Naive B cell (primary cell): Measurements from ENCODE around the gene NLE1. TPM values are rescaled to one million over a fixed set of nuclear protein-coding genes. Genes with fewer than 3 reads are reported as not detected.
"Not testable (repeated sequence)": the region's sequence is repeated elsewhere in the genome, so short reads cannot be mapped to it uniquely, and the experiment has no call there.

ENCODE experiments used
- ATAC-seq, 2 donors: fragments of 150-1000 bp; cut with Tn5 transposase; 2 replicates each; pipeline ENCODE4 v1.10.0; 2021; ENCODE audit warnings: low read depth in 2 of 2, mild to moderate bottlenecking in 2 of 2, moderate library complexity in 2 of 2
- DNase-seq: peaks from one replicate; pipeline ENCODE4 v3.0.0; 2022
- H3K27ac Mint-ChIP-seq, 6 donors: one replicate each; pipeline ENCODE4 v1.8.0; 2020 to 2022; ENCODE audit warnings: mild to moderate bottlenecking in 6 of 6, mixed read lengths in 6 of 6, moderate library complexity in 5 of 6, inconsistent platforms in 2 of 6
- H3K27me3 Mint-ChIP-seq, 3 donors: one replicate each; pipeline ENCODE4 v1.8.0; 2021 to 2022; ENCODE audit warnings: mixed read lengths in 3 of 3, mild to moderate bottlenecking in 1 of 3
- H3K36me3 Mint-ChIP-seq, 2 donors: one replicate each; pipeline ENCODE4 v1.8.0; 2020 to 2022; ENCODE audit warnings: mixed read lengths in 2 of 2, inconsistent platforms in 1 of 2, mild to moderate bottlenecking in 1 of 2
- H3K4me1 Mint-ChIP-seq, 3 donors: one replicate each; pipeline ENCODE4 v1.8.0; 2020 to 2022; ENCODE audit warnings: mixed read lengths in 3 of 3, inconsistent platforms in 1 of 3, mild to moderate bottlenecking in 1 of 3, moderate library complexity in 1 of 3
- H3K4me3 Mint-ChIP-seq, 8 donors: one replicate each; pipeline ENCODE4 v1.8.0; 2020 to 2022; ENCODE audit warnings: mild to moderate bottlenecking in 8 of 8, mixed read lengths in 8 of 8, moderate library complexity in 8 of 8, inconsistent platforms in 2 of 8
- H3K9me3 Mint-ChIP-seq, 7 donors: one replicate each; pipeline ENCODE4 v1.8.0; 2020 to 2022; ENCODE audit warnings: mixed read lengths in 7 of 7, mild to moderate bottlenecking in 5 of 7, inconsistent platforms in 2 of 7, moderate library complexity in 1 of 7
- polyA plus RNA-seq, 6 donors: library from polyadenylated mRNA; unstranded; fragments of 300-500 nt; fragmentation: Illumina TruSeq; gene quantifications; one replicate each; pipeline ENCODE4 v1.2.3, GENCODE V29; 2021; ENCODE audit warnings: low read depth in 6 of 6

The NLE1 gene
- polyA plus RNA-seq, 6 donors from 2014 or later = 3.2 to 5.8 (median 3.6) TPM

- no peak for DNase-seq
- no peak overlapping the region for H3K27ac Mint-ChIP-seq
- no peaks in the 10 kb centered on the region for H3K27me3 Mint-ChIP-seq
- no peaks in the 10 kb centered on the region for H3K9me3 Mint-ChIP-seq
- no peak overlapping the region for H3K4me3 Mint-ChIP-seq
- peaks cover 0 to 7% (median 0%) of the 10 kb centered on the region in 3 donors for H3K4me1 Mint-ChIP-seq
- peaks cover 12 to 21% of the 10 kb centered on the region in 2 donors for H3K36me3 Mint-ChIP-seq
- no peak for ATAC-seq
Observed at GRCh38 chr17:35132099-35132498, 10.0 kb downstream of the NLE1 start.

- no peak for ATAC-seq
- Mint-ChIP-seq H3K36me3 (peaks cover 7 to 14% of the 10 kb centered on the region in 2 donors), H3K4me3 (no peak overlapping the region), H3K9me3 (no peaks in the 10 kb centered on the region), H3K4me1 (peaks cover 0 to 7% (median 0%) of the 10 kb centered on the region in 3 donors), H3K27me3 (no peaks in the 10 kb centered on the region), H3K27ac (no peak overlapping the region)
- no peak for DNase-seq
Observed at GRCh38 chr17:35130392-35130791, 11.7 kb downstream of the NLE1 start.

- H3K36me3 Mint-ChIP-seq = peaks cover 7 to 13% of the 10 kb centered on the region in 2 donors
- H3K27ac Mint-ChIP-seq = no peak overlapping the region
- DNase-seq (no peak), ATAC-seq (no peak)
- H3K9me3 Mint-ChIP-seq = no peaks in the 10 kb centered on the region
- peaks cover 0 to 7% (median 0%) of the 10 kb centered on the region in 3 donors for H3K4me1 Mint-ChIP-seq
- no peaks in the 10 kb centered on the region for H3K27me3 Mint-ChIP-seq
- no peak overlapping the region for H3K4me3 Mint-ChIP-seq
Observed at GRCh38 chr17:35129973-35130351, 12.1 kb downstream of the NLE1 start.

- H3K9me3 Mint-ChIP-seq = no peaks in the 10 kb centered on the region
- no peaks in the 10 kb centered on the region for H3K27me3 Mint-ChIP-seq
Observed at GRCh38 chr17:35129154-35129972, 12.7 kb downstream of the NLE1 start.

GRCh38 chr17:35127751-35128514, 14.2 kb downstream of the NLE1 start:
- ATAC-seq = no peak
- H3K9me3 Mint-ChIP-seq = no peaks in the 10 kb centered on the region
- H3K4me1 Mint-ChIP-seq = no peaks in the 10 kb centered on the region
- DNase-seq = no peak
- no peaks in the 10 kb centered on the region for H3K27me3 Mint-ChIP-seq
- no peak overlapping the region for H3K4me3 Mint-ChIP-seq
- no peak overlapping the region for H3K27ac Mint-ChIP-seq
- H3K36me3 Mint-ChIP-seq = no peaks in the 10 kb centered on the region

More at GRCh38 chr17:35129154-35129972, 12.7 kb downstream of the NLE1 start:
- no peak overlapping the region for H3K27ac Mint-ChIP-seq
- no peak overlapping the region for H3K4me3 Mint-ChIP-seq
- DNase-seq (no peak), ATAC-seq (no peak)
- peaks cover 0 to 7% (median 0%) of the 10 kb centered on the region in 3 donors for H3K4me1 Mint-ChIP-seq
- peaks cover 7 to 11% of the 10 kb centered on the region in 2 donors for H3K36me3 Mint-ChIP-seq

- peaks cover 16 to 28% (median 21%) of the 10 kb centered on the region in 3 donors for H3K4me1 Mint-ChIP-seq
- no peaks in the 10 kb centered on the region for H3K9me3 Mint-ChIP-seq
- peak within 1 kb of the TSS in 7 of 8 donors; percentile 10 to 94 (median 56) for H3K4me3 Mint-ChIP-seq
- H3K27ac Mint-ChIP-seq = peak within 1 kb of the TSS in 1 of 6 donors; percentile 42
- DNase-seq (no peak), ATAC-seq (no peak)
- no peaks in the 10 kb centered on the region for H3K27me3 Mint-ChIP-seq
- H3K36me3 Mint-ChIP-seq = no peaks in the 10 kb centered on the region
Observed at GRCh38 chr17:35121315-35121714, 20.8 kb downstream of the NLE1 start, which contains the start of gene FNDC8. Gene FNDC8, plus strand, starts transcription at chr17:35121615. Its CDS starts 79 bp downstream, at chr17:35121694.

- peak within 1 kb of the TSS; percentile 87 to 98 (median 96) for H3K27ac Mint-ChIP-seq
- H3K9me3 Mint-ChIP-seq = no peaks in the 10 kb centered on the region
- H3K4me3 Mint-ChIP-seq = peak within 1 kb of the TSS; percentile 82 to 96 (median 94)
- H3K4me1 Mint-ChIP-seq = peaks cover 23 to 37% (median 30%) of the 10 kb centered on the region in 3 donors
- H3K36me3 Mint-ChIP-seq = no peaks in the 10 kb centered on the region
- H3K27me3 Mint-ChIP-seq = no peaks in the 10 kb centered on the region
- peak; percentile 84 for DNase-seq
- ATAC-seq = peak; percentile 90 to 92
Observed at GRCh38 chr17:35119370-35120165, 22.5 kb downstream of the NLE1 start, which contains the start of gene RAD51D. Gene RAD51D, minus strand, starts transcription at chr17:35119860. Its CDS starts 247 bp downstream, at chr17:35119613.

- DNase-seq = no peak
Observed at GRCh38 chr17:35117984-35118383, 24.1 kb downstream of the NLE1 start.

GRCh38 chr17:35116845-35117244, 25.3 kb downstream of the NLE1 start:
- H3K36me3 Mint-ChIP-seq = no peaks in the 10 kb centered on the region
- H3K9me3 Mint-ChIP-seq = no peaks in the 10 kb centered on the region
- peak overlapping the region in 1 of 6 donors; percentile 42 for H3K27ac Mint-ChIP-seq
- H3K4me1 Mint-ChIP-seq = peaks cover 23 to 41% (median 30%) of the 10 kb centered on the region in 3 donors
- DNase-seq (no peak), ATAC-seq (no peak)
- no peaks in the 10 kb centered on the region for H3K27me3 Mint-ChIP-seq
- H3K4me3 Mint-ChIP-seq = peak overlapping the region in 4 of 8 donors; percentile 22 to 94 (median 39)

More at GRCh38 chr17:35117984-35118383, 24.1 kb downstream of the NLE1 start:
- no peak for ATAC-seq
- peak overlapping the region in 2 of 6 donors; percentile 10 to 56 for H3K27ac Mint-ChIP-seq
- no peaks in the 10 kb centered on the region for H3K36me3 Mint-ChIP-seq
- H3K4me3 Mint-ChIP-seq = peak overlapping the region; percentile 29 to 94 (median 85)
- no peaks in the 10 kb centered on the region for H3K9me3 Mint-ChIP-seq
- H3K27me3 Mint-ChIP-seq = no peaks in the 10 kb centered on the region
- peaks cover 23 to 37% (median 30%) of the 10 kb centered on the region in 3 donors for H3K4me1 Mint-ChIP-seq

- not testable (repeated sequence) for H3K4me3 Mint-ChIP-seq, H3K27me3 Mint-ChIP-seq, H3K9me3 Mint-ChIP-seq, H3K27ac Mint-ChIP-seq, DNase-seq, ATAC-seq
- peaks cover 9 to 17% of the 10 kb centered on the region in 2 donors for H3K36me3 Mint-ChIP-seq
- H3K4me1 Mint-ChIP-seq = peaks cover 3 to 13% (median 11%) of the 10 kb centered on the region in 3 donors
Observed at GRCh38 chr17:35110791-35111190, 31.3 kb downstream of the NLE1 start.

GRCh38 chr17:35104844-35105450, 37.2 kb downstream of the NLE1 start:
- no peak for DNase-seq
- no peak overlapping the region for H3K4me3 Mint-ChIP-seq
- H3K27ac Mint-ChIP-seq = peak overlapping the region in 2 of 6 donors; percentile 29 to 37
- peaks cover 0 to 7% (median 6%) of the 10 kb centered on the region in 3 donors for H3K4me1 Mint-ChIP-seq
- no peaks in the 10 kb centered on the region for H3K27me3 Mint-ChIP-seq
- ATAC-seq = no peak
- H3K9me3 Mint-ChIP-seq = peaks cover 0 to 2% (median 0%) of the 10 kb centered on the region in 7 donors
- H3K36me3 Mint-ChIP-seq = peaks cover 25 to 32% of the 10 kb centered on the region in 2 donors

- no peak for ATAC-seq
- no peak overlapping the region for H3K4me3 Mint-ChIP-seq
Observed at GRCh38 chr17:35103271-35103670, 38.8 kb downstream of the NLE1 start.

More at GRCh38 chr17:35103271-35103670, 38.8 kb downstream of the NLE1 start:
- Mint-ChIP-seq H3K9me3 (peaks cover 0 to 2% (median 0%) of the 10 kb centered on the region in 7 donors), H3K4me1 (peaks cover 0 to 7% (median 2%) of the 10 kb centered on the region in 3 donors), H3K27ac (peak overlapping the region in 1 of 6 donors; percentile 19), H3K27me3 (no peaks in the 10 kb centered on the region), H3K36me3 (peaks cover 30 to 40% of the 10 kb centered on the region in 2 donors)
- DNase-seq = no peak
